ENCODE data around the gene RASAL3.

RASAL3 gene

GRCh38 chr19:15449620-15450527 lies 14.5 kb downstream of the RASAL3 start, which contains the start of gene WIZ:
TSS of gene WIZ (minus strand) at chr19:15449956. CDS start at chr19:15448307, 1,649 bp downstream.
- in situ Hi-C loops (cut with MboI; ENCODE audit: low sequenced_read_pairs), result no loop called here

GRCh38 chr19:15448778-15449619 lies 15.3 kb downstream of the RASAL3 start:
- in situ Hi-C loops (cut with MboI; ENCODE audit: low sequenced_read_pairs), result no loop called here

GRCh38 chr19:15448044-15448777 lies 16.1 kb downstream of the RASAL3 start:
- in situ Hi-C loops (cut with MboI; ENCODE audit: low sequenced_read_pairs), result no loop called here

DNA sequence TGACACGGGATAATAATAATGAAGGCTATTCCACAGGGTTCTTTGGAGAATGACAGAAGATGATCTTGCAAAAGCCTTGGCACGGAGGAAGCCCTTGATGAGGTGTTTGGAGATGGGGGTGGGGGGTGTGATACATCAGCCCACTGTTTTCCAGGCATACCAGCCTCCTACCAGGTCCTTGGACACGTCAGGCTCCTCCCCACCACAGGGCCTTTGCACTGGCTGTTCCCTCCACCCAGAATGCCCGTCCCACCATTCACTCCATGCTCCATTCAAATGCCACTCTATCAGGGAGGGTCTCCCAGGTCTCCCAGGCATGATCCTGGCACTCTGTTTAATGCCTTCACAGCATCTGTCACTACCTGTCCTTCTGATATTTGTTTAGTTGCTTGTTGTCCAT lies 17.3 kb downstream of the RASAL3 start:
- in situ Hi-C loops (cut with MboI; ENCODE audit: low sequenced_read_pairs), result no loop called here

GRCh38 chr19:15445807-15446376 lies 18.5 kb downstream of the RASAL3 start:
- in situ Hi-C loops (cut with MboI; ENCODE audit: low sequenced_read_pairs), result no loop called here

DNA sequence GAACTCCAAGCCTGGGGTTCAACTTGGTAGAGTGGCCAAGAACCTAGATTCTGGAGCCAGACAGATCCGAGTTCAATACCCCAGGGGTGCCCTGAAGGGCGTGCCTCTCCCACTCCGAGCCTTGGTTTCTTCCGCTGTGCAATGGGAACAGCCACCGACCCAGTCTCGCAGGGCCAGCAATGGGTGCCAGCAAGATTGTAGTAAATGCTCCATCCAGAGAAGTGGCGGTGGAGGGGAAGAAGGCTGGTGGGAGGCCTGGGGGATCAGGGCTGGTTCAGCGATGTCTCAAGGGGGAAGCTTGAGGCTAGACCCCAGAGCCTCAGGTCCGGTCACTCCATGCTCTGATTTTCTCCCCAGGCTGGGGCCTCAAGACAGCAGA lies 19.1 kb downstream of the RASAL3 start:
- in situ Hi-C loops (cut with MboI; ENCODE audit: low sequenced_read_pairs), result no loop called here

- in situ Hi-C loops (cut with MboI; ENCODE audit: low sequenced_read_pairs), result no loop called here
Observed at GRCh38 chr19:15444505-15445226, 19.7 kb downstream of the RASAL3 start.

GRCh38 chr19:15443838-15444237 lies 20.5 kb downstream of the RASAL3 start:
- in situ Hi-C loops (cut with MboI; ENCODE audit: low sequenced_read_pairs), result no loop called here

- in situ Hi-C loops (cut with MboI; ENCODE audit: low sequenced_read_pairs), result no loop called here
Observed at GRCh38 chr19:15443325-15443724, 21.0 kb downstream of the RASAL3 start.

DNA sequence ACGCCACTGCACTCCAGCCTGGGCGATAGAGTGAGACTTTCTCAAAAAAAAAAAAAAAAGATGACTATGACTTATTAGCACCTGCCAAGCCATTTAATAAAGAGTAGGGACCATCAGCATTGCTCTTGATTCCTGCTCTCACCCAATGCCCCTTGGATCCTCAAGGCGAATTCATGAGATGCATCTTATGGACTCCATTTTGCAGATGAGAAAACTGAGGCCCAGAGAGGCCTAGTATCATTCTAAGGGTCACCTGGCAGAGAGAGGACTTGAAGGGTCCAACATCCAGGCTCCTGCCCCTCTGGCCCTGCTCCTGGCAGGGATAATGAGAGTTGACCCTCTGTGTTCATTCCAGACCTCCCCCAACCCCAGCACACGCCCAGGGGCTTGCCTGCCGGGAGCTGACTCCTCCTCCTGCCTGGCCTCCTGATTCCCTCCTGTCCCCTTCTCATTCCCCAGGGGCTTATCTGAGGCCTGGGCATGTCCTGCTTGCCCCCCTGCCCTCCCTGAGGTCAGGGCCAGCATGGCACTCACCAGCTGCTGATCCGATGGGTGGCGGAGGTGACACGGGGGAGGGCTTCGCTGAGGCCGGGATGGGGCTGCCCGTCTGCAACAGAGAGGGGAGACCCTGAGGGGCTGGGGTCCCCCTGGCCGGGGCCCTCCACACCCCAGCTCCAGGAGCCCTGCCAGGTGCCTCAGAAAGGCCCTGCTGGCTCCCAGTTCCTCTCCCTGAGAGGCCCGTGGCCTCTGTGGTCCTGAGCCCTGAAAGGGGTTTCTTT lies 22.0 kb downstream of the RASAL3 start:
- in situ Hi-C loops (cut with MboI; ENCODE audit: low sequenced_read_pairs), result no loop called here

DNA sequence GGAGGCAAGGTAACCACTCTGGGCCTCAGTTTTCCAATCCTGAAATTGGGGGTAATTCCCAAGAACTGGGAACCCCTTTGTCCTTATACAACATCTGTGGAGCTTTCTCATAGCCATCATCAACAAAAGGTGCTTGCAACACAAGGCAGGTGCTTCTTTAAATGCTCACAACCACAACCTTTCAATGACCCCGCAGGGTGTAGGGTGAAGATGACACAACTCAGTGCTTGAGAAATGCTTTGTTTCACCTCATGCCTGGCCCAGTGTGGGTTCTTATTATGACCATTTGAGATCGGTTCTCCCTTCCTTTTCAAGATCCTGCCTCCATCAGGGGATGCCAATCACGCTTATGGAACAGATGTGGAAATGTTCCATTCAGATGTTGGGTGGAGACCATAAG lies 23.0 kb downstream of the RASAL3 start:
- in situ Hi-C loops (cut with MboI; ENCODE audit: low sequenced_read_pairs), result no loop called here

DNA sequence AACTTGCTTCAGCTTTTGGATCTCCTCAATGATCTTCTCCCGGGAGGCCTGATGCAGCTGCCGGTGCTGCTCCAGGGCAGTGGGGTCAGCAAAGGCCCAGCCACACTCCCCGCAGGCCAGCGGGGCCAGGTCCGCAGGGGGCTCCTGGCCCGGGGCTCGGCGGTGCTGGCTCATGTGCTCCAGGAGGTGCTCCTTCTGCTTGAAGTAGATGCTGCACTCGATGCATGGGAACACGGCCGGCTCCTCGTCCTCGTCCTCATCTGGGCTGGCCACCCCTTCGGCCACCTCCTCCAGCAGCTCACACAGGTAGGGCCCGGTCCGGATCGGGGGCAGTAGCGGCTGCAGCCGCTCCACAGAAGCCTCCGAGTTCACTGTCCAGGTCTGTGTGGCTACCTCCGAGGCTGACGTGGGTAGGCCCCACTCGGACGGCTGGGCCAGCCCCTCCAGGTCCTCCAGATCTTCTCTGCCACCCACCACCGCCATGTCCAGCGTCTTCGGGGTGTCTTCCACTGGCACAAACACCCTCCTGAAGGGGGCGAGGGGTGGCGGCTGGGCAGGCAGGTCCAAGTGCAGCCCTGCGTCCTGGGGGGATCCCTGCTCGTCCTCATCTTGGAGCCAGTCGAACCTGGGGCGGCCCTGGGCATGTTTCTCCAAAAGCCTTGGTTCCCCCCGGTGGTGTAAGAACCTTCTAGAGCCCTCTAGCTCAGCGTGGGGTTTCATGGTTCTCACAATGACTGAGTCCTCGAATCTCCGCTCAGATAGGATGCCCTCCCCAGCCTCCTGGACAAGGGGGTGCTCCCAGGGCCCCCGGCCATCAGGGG lies 24.3 kb downstream of the RASAL3 start:
- in situ Hi-C loops (cut with MboI; ENCODE audit: low sequenced_read_pairs), result no loop called here

DNA sequence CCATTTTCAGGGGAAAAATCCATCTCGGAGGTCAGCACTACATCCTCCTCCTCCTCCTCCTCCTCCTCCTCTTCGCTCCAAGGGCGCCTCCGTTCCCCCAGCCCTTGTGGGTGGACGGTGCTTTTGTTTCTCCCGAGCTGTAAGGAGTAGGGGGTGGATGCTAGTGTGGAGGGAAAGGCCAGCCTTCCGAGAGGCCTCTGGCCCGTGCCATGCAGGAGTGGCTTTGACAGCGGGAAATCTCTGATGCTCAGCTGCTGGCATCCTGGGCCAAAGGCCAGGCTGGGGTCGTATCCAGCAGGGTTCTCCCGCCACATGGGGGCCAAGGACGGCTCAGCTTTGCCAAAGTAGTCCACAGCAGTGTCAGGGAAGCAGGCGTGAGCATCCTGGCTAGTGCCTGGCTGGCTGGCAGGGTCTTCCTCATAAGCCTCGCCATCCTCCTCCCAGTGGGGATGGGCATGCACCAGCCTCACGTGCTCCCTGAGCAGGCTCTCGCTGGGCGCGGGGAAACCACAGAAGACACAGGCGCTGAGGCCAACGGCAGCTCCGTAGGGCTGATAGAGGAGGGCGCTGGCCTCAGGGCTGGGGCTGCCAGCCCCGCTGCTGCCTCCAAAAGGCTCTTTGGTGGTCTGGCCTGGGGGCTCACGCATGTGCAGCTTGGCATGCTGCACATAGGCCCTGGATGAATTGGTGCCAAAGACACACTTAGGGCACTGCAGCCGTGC lies 25.1 kb downstream of the RASAL3 start:
- in situ Hi-C loops (cut with MboI; ENCODE audit: low sequenced_read_pairs), result no loop called here

DNA sequence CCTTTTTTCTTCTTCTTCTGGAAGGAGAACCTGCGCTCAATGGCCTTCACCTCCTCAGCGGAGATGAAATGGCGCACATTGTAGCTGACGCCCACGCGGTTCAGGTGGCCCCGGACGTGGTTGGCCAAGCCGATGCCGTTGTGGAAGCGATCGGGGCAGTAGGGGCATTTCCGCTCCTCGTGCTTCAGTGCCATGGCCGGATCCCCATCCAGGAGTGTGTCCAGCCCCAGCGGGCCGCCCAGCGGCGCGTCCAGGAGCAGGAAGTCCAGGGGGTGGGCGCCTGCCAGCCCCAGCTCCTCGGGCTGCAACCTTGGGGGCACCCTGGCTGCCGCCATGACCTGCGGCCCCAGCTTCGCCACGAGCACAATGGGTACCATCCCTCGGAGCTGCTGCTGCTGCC lies 25.8 kb downstream of the RASAL3 start:
- in situ Hi-C loops (cut with MboI; ENCODE audit: low sequenced_read_pairs), result no loop called here

- in situ Hi-C loops (cut with MboI; ENCODE audit: low sequenced_read_pairs), result no loop called here
Observed at GRCh38 chr19:15438124-15438496, 26.2 kb downstream of the RASAL3 start.

DNA sequence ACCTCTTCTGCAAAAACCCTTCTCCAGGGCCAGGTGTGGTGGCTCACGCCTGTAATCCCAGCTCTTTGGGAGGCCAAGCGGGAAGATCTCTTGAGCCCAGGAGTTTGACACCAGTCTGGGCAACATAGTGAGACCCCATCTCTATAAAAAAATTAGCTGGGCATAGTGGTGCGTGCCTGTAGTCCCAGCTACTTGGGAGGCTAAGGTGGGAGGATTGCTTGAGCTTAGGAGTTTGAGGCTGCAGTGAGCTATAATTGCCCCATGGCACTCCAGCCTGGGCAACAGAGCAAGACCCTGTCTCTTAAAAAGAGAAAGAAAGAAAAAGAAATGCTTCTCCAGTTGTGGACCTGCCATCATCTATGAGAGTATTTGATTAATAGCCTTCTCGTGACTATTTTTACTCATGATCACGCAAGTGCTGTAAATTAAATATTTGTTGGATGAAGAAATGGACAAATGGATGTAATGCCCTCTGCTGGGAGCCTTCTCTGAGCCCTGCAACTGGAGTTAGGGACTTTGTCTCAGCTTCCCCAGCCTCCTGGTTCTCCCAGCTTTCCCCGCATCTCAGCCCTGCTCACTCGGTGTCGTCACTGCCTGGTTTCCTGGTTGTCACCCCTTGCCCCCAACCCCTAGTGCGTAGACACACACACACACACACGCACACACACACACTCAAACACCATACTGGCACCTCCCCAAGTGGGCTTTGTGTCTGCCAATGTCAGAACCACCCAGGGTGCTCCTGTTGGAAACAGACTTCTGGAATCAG lies 26.8 kb downstream of the RASAL3 start:
- in situ Hi-C loops (cut with MboI; ENCODE audit: low sequenced_read_pairs), result no loop called here

DNA sequence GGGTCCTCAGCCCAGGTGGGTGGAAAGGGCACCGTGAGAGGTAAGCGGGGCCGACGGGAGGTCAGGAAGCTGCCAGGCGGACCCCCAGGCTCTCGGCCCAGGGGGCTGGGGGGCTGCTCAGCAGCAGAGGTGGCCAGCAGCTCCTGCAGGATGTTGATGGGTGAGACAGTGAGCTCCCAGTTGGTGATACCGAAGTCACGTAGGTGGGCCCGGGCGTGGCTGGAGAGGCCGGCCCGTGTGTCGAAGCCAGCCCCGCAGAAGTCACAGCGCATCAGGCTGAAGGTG lies 27.6 kb downstream of the RASAL3 start:
- in situ Hi-C loops (cut with MboI; ENCODE audit: low sequenced_read_pairs), result no loop called here
